Measurements from ENCODE around the gene RRP1. TPM values are rescaled to one million over a fixed set of nuclear protein-coding genes. Genes with fewer than 3 reads are reported as not detected.

Gene RRP1
- total and polyA plus RNA-seq, 10 of the 15 experiments (the other 5 are each of a cell fraction or from before 2014, with no cell fraction given), result 0.34 to 70.8 (median 35.1) TPM

DNA sequence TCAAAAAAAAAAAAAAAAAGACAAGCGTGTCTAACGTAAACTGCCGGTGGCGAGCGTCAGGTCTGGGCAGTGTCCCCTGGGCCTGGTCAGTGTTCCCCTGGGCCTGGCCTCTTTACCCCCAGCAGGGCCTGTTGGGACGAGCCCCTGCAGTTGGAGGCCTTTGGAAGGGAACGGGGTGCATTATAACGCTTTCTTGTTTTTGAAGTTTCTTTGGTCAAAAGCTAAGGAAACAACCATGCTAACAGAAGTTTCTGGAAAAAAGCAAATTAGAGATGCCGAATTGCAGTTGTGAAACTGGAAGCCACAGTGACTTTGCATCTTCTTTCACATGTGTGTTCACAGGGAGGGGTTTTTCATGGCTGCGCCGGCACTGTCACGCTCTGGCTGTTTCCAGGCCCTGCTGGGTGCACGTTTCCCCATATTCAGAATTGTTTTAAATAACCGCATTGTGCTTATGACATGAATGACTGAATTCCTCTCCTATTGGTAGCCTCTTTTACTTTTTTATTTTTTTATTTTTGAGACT is 16.0 kb downstream of the RRP1 start (continued):
- TF ChIP-seq YY1 (IDR thresholded peaks at IDR 0.05; ENCODE audit: low read depth, low read length) (peak; percentile 89), SRF (IDR thresholded peaks at IDR 0.05; ENCODE audit: low read depth in 2 of 2, low read length in 2 of 2) (peak in 1 of 2 experiments; percentile 67; a peak in 1 of 4 replicates), FOS (IDR thresholded peaks at IDR 0.05; ENCODE audit: borderline replicate concordance, extremely low read depth, insufficient read length) (no peak), RFX5 (IDR thresholded peaks at IDR 0.05; ENCODE audit: low read depth, low read length) (no peak), WRNIP1 (IDR thresholded peaks at IDR 0.05; ENCODE audit: borderline replicate concordance, low read depth, low read length) (no peak), TARDBP (IDR thresholded peaks at IDR 0.05; ENCODE audit: borderline replicate concordance) (no peak), YBX1 (IDR thresholded peaks at IDR 0.05) (peak; percentile 86; the same call in 1 of the 2 replicates), RCOR1 (conservative IDR thresholded peaks at IDR 0.05; ENCODE audit: low read depth, low read length) (no peak), USF2 (IDR thresholded peaks at IDR 0.05; ENCODE audit: borderline replicate concordance, low read depth, low read length) (no peak; the same call in 1 of the 2 replicates), MAX (IDR thresholded peaks at IDR 0.05; ENCODE audit: low read depth, low read length) (peak; percentile 78; the same call in 1 of the 2 replicates), CBX5 (IDR thresholded peaks at IDR 0.05; ENCODE audit: low read depth) (no peak), ZNF592 (IDR thresholded peaks at IDR 0.05) (peak; percentile 60; the same call in 1 of the 2 replicates), GATAD2B (conservative IDR thresholded peaks at IDR 0.05; ENCODE audit: low read depth) (peak; percentile 84; the same call in 1 of the 2 replicates), NFIC (IDR thresholded peaks at IDR 0.05; ENCODE audit: low read depth, low read length) (no peak), SMARCA5 (IDR thresholded peaks at IDR 0.05) (no peak), RELA (IDR thresholded peaks at IDR 0.05; ENCODE audit: borderline replicate concordance, partially characterized antibody) (peak; percentile 25), MYC (IDR thresholded peaks at IDR 0.05; ENCODE audit: insufficient read depth, insufficient read length, insufficient replicate concordance, low read length, severe bottlenecking) (no peak), SMAD1 (IDR thresholded peaks at IDR 0.05; ENCODE audit: low read depth, partially characterized antibody) (peak; percentile 19), CHD4 (IDR thresholded peaks at IDR 0.05) (no peak), TCF3 (IDR thresholded peaks at IDR 0.05; ENCODE audit: borderline replicate concordance, insufficient read depth, low read depth, low read length) (0 out of 2 replicates have a peak, but pooled peaks have one; percentile 50)
- TF ChIP-seq, protein P1, sequence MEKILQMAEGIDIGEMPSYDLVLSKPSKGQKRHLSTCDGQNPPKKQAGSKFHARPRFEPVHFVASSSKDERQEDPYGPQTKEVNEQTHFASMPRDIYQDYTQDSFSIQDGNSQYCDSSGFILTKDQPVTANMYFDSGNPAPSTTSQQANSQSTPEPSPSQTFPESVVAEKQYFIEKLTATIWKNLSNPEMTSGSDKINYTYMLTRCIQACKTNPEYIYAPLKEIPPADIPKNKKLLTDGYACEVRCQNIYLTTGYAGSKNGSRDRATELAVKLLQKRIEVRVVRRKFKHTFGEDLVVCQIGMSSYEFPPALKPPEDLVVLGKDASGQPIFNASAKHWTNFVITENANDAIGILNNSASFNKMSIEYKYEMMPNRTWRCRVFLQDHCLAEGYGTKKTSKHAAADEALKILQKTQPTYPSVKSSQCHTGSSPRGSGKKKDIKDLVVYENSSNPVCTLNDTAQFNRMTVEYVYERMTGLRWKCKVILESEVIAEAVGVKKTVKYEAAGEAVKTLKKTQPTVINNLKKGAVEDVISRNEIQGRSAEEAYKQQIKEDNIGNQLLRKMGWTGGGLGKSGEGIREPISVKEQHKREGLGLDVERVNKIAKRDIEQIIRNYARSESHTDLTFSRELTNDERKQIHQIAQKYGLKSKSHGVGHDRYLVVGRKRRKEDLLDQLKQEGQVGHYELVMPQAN (conservative IDR thresholded peaks at IDR 0.05), result 0 out of 2 replicates have a peak, but pooled peaks have one; percentile 40
- TF ChIP-seq, protein P2, sequence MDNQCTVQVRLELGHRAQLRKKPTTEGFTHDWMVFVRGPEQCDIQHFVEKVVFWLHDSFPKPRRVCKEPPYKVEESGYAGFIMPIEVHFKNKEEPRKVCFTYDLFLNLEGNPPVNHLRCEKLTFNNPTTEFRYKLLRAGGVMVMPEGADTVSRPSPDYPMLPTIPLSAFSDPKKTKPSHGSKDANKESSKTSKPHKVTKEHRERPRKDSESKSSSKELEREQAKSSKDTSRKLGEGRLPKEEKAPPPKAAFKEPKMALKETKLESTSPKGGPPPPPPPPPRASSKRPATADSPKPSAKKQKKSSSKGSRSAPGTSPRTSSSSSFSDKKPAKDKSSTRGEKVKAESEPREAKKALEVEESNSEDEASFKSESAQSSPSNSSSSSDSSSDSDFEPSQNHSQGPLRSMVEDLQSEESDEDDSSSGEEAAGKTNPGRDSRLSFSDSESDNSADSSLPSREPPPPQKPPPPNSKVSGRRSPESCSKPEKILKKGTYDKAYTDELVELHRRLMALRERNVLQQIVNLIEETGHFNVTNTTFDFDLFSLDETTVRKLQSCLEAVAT (IDR thresholded peaks at IDR 0.05), result peak; percentile 57; the same call in 1 of the 2 replicates

All from GM12878 (cell line).